ENCODE measurements around the gene BACE2.

DNA sequence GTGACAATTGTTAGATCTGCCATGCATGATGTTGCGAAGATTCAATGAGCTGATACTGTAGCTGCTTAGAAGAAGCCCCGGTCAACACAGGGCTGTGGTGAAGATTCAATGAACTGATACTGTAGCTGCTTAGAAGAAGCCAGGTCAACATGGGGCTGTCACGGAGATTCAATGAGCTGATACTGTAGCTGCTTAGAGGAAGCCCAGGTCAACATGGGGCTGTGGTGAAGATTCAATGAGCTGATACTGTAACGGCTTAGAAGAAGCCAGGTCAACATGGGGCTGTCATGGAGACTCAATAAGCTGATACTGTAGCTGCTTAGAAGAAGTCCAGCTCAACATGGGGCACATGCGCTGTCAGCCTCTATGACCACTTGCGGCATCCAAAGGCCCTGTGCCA, 18.8 kb upstream of the BACE2 start:
- TF ChIP-seq, protein P1, sequence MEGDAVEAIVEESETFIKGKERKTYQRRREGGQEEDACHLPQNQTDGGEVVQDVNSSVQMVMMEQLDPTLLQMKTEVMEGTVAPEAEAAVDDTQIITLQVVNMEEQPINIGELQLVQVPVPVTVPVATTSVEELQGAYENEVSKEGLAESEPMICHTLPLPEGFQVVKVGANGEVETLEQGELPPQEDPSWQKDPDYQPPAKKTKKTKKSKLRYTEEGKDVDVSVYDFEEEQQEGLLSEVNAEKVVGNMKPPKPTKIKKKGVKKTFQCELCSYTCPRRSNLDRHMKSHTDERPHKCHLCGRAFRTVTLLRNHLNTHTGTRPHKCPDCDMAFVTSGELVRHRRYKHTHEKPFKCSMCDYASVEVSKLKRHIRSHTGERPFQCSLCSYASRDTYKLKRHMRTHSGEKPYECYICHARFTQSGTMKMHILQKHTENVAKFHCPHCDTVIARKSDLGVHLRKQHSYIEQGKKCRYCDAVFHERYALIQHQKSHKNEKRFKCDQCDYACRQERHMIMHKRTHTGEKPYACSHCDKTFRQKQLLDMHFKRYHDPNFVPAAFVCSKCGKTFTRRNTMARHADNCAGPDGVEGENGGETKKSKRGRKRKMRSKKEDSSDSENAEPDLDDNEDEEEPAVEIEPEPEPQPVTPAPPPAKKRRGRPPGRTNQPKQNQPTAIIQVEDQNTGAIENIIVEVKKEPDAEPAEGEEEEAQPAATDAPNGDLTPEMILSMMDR (conservative IDR thresholded peaks at IDR 0.05; ENCODE audit: low read length), result no peak
- no peak for TF ChIP-seq EZH2phosphoT487 (IDR thresholded peaks at IDR 0.05; ENCODE audit: borderline replicate concordance, low read depth, low read length)

Measured in OCI-LY7 (cell line).